GM12875 (cell line): ENCODE data around the gene ATP12A.

Source experiments
- H3K4me3 ChIP-seq: one replicate; pipeline ENCODE4 v1.5.1; 2011; ENCODE audit warnings: low read depth, low read length, control low read depth
- CTCF ChIP-seq: IDR thresholded peaks from 2 replicates; pipeline ENCODE4 v1.5.1; 2011; ENCODE audit warnings: low read depth, mild to moderate bottlenecking, control low read depth, inconsistent platforms, low read length, moderate library complexity, borderline replicate concordance; ENCODE audit not compliant: insufficient read depth

Gene ATP12A

DNA sequence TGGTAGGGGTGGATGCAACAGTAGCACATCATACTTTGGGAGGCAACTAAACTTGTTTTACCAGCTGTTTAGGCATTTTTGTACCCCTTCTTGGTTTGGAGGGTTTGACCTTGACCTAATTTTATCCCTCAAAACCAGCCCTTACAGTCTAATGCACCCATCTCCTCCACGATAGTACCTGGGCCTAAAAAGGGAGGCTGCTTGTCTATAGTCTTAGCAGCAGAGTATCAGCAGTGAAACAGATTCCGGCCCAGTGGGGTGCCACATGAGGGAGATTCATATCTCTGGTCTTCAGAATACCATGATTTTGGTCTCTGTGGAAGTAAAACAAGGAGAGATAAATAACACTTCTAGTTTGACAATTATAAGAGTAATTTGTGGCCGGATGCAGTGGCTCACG, 39.5 kb upstream of the ATP12A start:
- no peak for TF ChIP-seq CTCF
- no peak overlapping the region for H3K4me3 ChIP-seq

GRCh38 chr13:24642219-24642618, 38.0 kb upstream of the ATP12A start:
- no peak overlapping the region for H3K4me3 ChIP-seq
- no peak for TF ChIP-seq CTCF

GRCh38 chr13:24644036-24644435, 36.2 kb upstream of the ATP12A start:
- no peak for TF ChIP-seq CTCF
- H3K4me3 ChIP-seq, result no peak overlapping the region

GRCh38 chr13:24648271-24648670, 31.9 kb upstream of the ATP12A start:
- TF ChIP-seq CTCF, result no peak
- H3K4me3 ChIP-seq, result no peak overlapping the region

GRCh38 chr13:24648983-24649687, 31.1 kb upstream of the ATP12A start:
- H3K4me3 ChIP-seq, result no peak overlapping the region
- TF ChIP-seq CTCF, result no peak

DNA sequence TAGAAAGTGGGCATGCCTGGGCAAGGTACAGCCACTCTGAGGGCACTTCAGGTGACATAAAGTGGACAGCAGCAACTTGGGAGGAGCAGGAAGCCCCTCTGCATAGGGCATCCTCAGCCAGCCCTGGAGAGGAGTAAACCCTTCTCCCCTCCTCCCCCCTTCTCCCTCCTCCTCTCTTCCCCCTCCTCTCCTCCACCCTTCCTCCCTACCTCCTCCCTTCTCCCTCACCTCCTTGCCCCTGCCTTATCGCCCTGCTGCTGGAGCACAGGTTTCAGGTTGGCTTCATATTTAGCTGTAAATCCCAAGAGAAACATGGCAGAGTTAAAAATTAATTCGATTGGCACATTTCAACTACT, 30.5 kb upstream of the ATP12A start:
- TF ChIP-seq CTCF, result no peak
- H3K4me3 ChIP-seq, result no peak overlapping the region

DNA sequence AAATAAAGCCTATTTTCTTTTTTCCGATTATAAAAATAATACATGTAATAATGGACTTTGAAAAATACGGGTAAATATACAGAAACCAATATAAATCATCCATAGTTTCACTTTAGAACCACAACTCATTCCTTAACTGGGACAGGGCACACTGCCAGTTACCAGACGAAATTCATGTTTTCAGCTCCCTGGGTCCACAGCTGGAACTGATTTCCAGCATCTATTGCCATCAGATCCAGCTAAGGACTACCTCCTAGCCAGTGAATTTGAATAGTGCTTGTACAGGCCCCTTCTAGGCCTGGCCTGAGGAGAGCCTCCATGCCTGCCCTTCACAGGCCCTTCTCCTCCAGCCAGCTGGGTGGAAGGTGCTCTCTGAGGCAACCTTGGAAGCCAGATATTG, 30.0 kb upstream of the ATP12A start:
- H3K4me3 ChIP-seq, result no peak overlapping the region
- TF ChIP-seq CTCF, result no peak
